Measurements from ENCODE around the gene RAB3C.
"Not testable (repeated sequence)": the region's sequence is repeated elsewhere in the genome, so short reads cannot be mapped to it uniquely, and the experiment has no call there.

The RAB3C gene

DNA sequence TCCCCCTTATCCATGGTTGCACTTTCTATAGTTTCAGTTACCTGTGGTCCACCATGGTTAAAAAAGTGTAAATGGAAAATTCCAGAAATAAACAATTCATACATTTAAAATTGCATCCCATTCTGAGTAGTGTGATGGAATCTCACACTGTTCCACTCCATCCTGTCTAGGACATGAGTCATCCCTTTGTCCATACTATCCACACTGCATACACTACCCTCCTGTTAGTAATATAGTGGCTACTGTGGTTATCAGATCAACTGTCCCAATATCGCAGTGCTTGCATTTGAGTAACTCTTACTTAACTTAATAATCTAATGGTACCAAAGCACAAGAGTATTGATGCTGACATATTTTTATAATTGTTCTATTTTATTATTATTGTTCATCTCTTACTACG is 100.7 kb downstream of the RAB3C start:
- in situ Hi-C loops (cut with HindIII; ENCODE audit: low sequenced_read_pairs), result no loop called here
- DNase-seq (ENCODE audit: low read depth, low spot score), result no peak
- no peak overlapping the region for H3K4me3 ChIP-seq (ENCODE audit: low read depth, low read length)
- TF ChIP-seq CTCF (IDR thresholded peaks at IDR 0.05; ENCODE audit: low read depth, low read length), result no peak

- no peak for DNase-seq (ENCODE audit: low read depth, low spot score)
- TF ChIP-seq CTCF (IDR thresholded peaks at IDR 0.05; ENCODE audit: low read depth, low read length), result no peak
- no peak overlapping the region for H3K4me3 ChIP-seq (ENCODE audit: low read depth, low read length)
- in situ Hi-C loops (cut with HindIII; ENCODE audit: low sequenced_read_pairs), result no loop called here
These were observed 104.2 kb downstream of the RAB3C start for GRCh38 chr5:58687079-58687478.

DNA sequence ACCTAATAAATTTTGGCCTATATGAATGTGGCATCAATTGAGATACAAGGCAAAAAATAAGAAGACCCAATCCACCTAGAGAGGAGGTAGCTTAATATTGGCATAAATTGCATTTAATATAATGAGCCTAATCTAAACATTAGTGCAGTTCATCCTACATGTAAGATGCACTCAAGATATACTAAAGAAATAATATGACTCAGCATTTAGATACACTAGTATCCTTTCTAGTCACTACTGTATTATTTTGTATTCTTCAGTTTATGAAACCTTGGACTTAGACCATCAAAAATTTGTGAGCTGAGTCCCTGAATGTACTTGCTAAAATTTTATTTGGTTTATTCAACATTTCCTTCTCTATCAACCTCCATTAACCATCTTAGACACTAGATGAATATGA is 104.7 kb downstream of the RAB3C start:
- no peak for TF ChIP-seq CTCF (IDR thresholded peaks at IDR 0.05; ENCODE audit: low read depth, low read length)
- H3K4me3 ChIP-seq (ENCODE audit: low read depth, low read length), result no peak overlapping the region
- no peak for DNase-seq (ENCODE audit: low read depth, low spot score)
- in situ Hi-C loops (cut with HindIII; ENCODE audit: low sequenced_read_pairs), result no loop called here

DNA sequence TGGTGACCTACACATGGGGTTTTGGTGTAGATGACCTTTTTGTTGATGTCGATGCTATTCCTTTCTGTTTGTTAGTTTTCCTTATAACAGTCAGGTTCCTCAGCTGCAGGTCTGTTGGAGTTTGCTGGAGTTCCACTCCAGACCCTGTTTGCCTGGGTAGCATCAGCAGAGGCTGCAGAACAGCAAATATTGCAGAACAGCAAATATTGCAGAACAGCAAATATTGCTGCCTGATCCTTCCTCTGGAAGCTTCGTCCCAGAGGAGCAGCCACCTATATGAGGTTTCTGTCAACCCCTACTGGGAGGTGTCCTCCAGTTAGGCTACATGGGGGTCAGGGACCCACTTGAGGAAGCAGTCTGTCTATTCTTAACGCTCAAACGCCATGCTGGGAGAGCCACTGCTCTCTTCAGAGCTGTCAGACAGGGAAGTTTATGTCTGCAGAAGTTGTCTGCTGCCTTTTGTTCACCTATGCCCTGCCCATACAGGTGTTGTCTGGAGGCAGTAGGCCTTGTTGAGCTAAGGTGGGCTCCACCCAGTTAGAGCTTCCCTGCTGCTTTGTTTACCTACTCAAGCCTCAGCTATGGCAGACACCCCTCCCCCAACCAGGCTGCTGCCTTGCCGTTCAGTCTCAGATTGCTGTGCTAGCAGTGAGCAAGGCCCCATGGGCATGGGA is 116.3 kb downstream of the RAB3C start:
- in situ Hi-C loops (cut with HindIII; ENCODE audit: low sequenced_read_pairs); H3K4me3 ChIP-seq (ENCODE audit: low read depth, low read length); DNase-seq (ENCODE audit: low read depth, low spot score): not testable (repeated sequence)

DNA sequence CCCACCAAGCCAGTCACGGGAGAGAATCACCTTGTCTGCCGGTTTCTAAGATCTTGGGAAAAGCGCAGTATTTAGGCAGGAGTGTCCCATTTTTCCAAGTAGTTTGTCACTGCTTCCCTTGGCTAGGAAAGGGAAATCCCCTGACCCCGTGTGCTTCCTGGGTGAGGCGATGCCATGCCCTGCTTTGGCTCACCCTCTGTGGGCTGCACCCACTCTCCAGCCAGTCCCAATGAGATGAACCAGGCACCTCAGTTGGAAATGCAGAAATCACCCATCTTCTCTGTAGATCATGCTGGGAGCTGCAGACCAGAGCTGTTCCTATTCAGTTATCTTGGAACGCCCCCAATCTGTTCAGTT is 116.9 kb downstream of the RAB3C start:
- H3K4me3 ChIP-seq (ENCODE audit: low read depth, low read length), result no peak overlapping the region
- no peak for TF ChIP-seq CTCF (IDR thresholded peaks at IDR 0.05; ENCODE audit: low read depth, low read length)
- DNase-seq (ENCODE audit: low read depth, low spot score), result no peak
- in situ Hi-C loops (cut with HindIII; ENCODE audit: low sequenced_read_pairs), result no loop called here

GRCh38 chr5:58703925-58704555 is 121.2 kb downstream of the RAB3C start:
- no peak overlapping the region for H3K4me3 ChIP-seq (ENCODE audit: low read depth, low read length)
- no peak for DNase-seq (ENCODE audit: low read depth, low spot score)
- in situ Hi-C loops (cut with HindIII; ENCODE audit: low sequenced_read_pairs), result no loop called here
- no peak for TF ChIP-seq CTCF (IDR thresholded peaks at IDR 0.05; ENCODE audit: low read depth, low read length)

DNA sequence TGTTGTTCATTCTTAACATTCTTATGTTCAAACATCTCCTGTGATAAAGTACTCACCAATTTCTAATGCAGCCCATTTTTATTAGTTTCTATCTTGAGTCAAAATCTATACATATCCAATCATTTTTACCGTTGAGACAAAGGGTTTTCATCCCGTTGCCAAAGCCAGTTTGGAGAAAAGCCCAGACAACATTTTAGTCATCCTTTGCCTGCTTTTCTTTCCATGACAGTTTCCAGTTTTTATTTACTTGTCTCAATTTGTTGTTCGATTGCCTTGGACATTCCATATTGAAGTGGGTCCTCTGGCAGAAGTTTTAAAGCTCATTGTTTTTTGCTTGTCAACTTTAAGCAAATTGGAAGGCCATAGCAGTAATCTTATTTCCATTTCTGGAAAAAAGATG is 123.9 kb downstream of the RAB3C start:
- in situ Hi-C loops (cut with HindIII; ENCODE audit: low sequenced_read_pairs), result no loop called here
- no peak for DNase-seq (ENCODE audit: low read depth, low spot score)
- H3K4me3 ChIP-seq (ENCODE audit: low read depth, low read length), result no peak overlapping the region

More for the DNA sequence above, 123.9 kb downstream of the RAB3C start:
- TF ChIP-seq CTCF (IDR thresholded peaks at IDR 0.05; ENCODE audit: low read depth, low read length), result no peak
